Mesenchymal stem cell (in vitro differentiated cells and primary cell): ENCODE data around the gene SLK.

Experiments
- DNase-seq: peaks from one replicate; pipeline ENCODE4 v3.0.0-alpha.2; 2013
- H2AFZ ChIP-seq: one replicate; pipeline ENCODE4 v1.6.1; 2013; ENCODE audit warnings: low read depth, mild to moderate bottlenecking, control low read depth, inconsistent platforms, low read length, moderate library complexity
- H2AK5ac ChIP-seq: 2 replicates; pipeline ENCODE4 v1.6.1; 2013; ENCODE audit warnings: low read length, moderate library complexity, mild to moderate bottlenecking, inconsistent platforms; ENCODE audit not compliant: severe bottlenecking
- H2BK120ac ChIP-seq: one replicate; pipeline ENCODE4 v1.6.1; 2013; ENCODE audit warnings: low read depth, mild to moderate bottlenecking, inconsistent platforms, low read length, moderate library complexity
- H2BK12ac ChIP-seq, 2 experiments: one replicate each; pipeline ENCODE4 v1.6.1; 2013; ENCODE audit warnings: inconsistent platforms in 2 of 2, low read length in 2 of 2, mild to moderate bottlenecking in 2 of 2, moderate library complexity in 2 of 2, control low read depth in 1 of 2
- H2BK15ac ChIP-seq: one replicate; pipeline ENCODE4 v1.6.1; 2013; ENCODE audit warnings: mild to moderate bottlenecking, low read depth, inconsistent platforms; ENCODE audit not compliant: poor library complexity, severe bottlenecking
- H2BK5ac ChIP-seq: 2 replicates; pipeline ENCODE4 v1.6.1; 2013; ENCODE audit warnings: low read depth, mild to moderate bottlenecking, low read length, control low read depth, inconsistent platforms; ENCODE audit not compliant: poor library complexity, severe bottlenecking
- H3K14ac ChIP-seq, 2 experiments: one replicate each; pipeline ENCODE4 v1.6.1; 2013; ENCODE audit warnings: inconsistent platforms in 2 of 2, low read length in 2 of 2, control low read depth in 1 of 2, mild to moderate bottlenecking in 1 of 2, moderate library complexity in 1 of 2
- H3K18ac ChIP-seq, 2 experiments: one replicate each; pipeline ENCODE4 v1.6.1; 2013; ENCODE audit warnings: inconsistent platforms in 2 of 2, low read length in 2 of 2, control low read depth in 1 of 2, low read depth in 1 of 2, mild to moderate bottlenecking in 1 of 2
- H3K23ac ChIP-seq, 2 experiments: one replicate each; pipeline ENCODE4 v1.6.1; 2013; ENCODE audit warnings: inconsistent platforms in 2 of 2, low read length in 2 of 2, mild to moderate bottlenecking in 2 of 2, moderate library complexity in 2 of 2, control low read depth in 1 of 2
- H3K27ac ChIP-seq: 2 replicates; pipeline ENCODE4 v1.5.1; 2013; ENCODE audit warnings: mild to moderate bottlenecking, moderate library complexity, low read length, control low read depth, inconsistent platforms; ENCODE audit not compliant: poor library complexity, severe bottlenecking
- H3K27me3 ChIP-seq, 2 experiments: 2 replicates each; pipeline versions ENCODE4 v1.6.1 to v1.7.0; 2013; ENCODE audit warnings: low read length in 2 of 2, mild to moderate bottlenecking in 2 of 2, moderate library complexity in 2 of 2, control low read depth in 1 of 2, inconsistent platforms in 1 of 2; ENCODE audit not compliant: control insufficient read depth in 1 of 2, insufficient read depth in 1 of 2
- H3K36me3 ChIP-seq, 2 experiments: 2 replicates each; pipeline versions ENCODE4 v1.6.1 to v1.7.0; 2013; ENCODE audit warnings: low read length in 2 of 2, control low read depth in 1 of 2, inconsistent platforms in 1 of 2, low read depth in 1 of 2, mild to moderate bottlenecking in 1 of 2; ENCODE audit not compliant: insufficient read depth in 2 of 2, control insufficient read depth in 1 of 2
- H3K4ac ChIP-seq, 2 experiments: one replicate each; pipeline ENCODE4 v1.6.1; 2013; ENCODE audit warnings: inconsistent platforms in 2 of 2, low read length in 2 of 2, mild to moderate bottlenecking in 2 of 2, moderate library complexity in 2 of 2, control low read depth in 1 of 2, low read depth in 1 of 2
- H3K4me1 ChIP-seq: 2 replicates; pipeline ENCODE4 v1.6.1; 2013; ENCODE audit warnings: low read depth, low read length, control low read depth; ENCODE audit not compliant: control insufficient read depth, insufficient read depth
- H3K4me2 ChIP-seq: 2 replicates; pipeline ENCODE4 v1.6.1; 2013; ENCODE audit warnings: low read length, mild to moderate bottlenecking, inconsistent platforms; ENCODE audit not compliant: poor library complexity, severe bottlenecking
- H3K4me3 ChIP-seq, 2 experiments: 2 replicates each; pipeline versions ENCODE4 v1.5.1 to v1.7.0; 2013; ENCODE audit warnings: low read length in 2 of 2, mild to moderate bottlenecking in 2 of 2, control low read depth in 1 of 2, low read depth in 1 of 2; ENCODE audit not compliant: insufficient read depth in 1 of 2
- H3K79me1 ChIP-seq: replicated peaks from 2 replicates; pipeline ENCODE4 v1.6.1; 2013; ENCODE audit warnings: mild to moderate bottlenecking, control low read depth, low read length, inconsistent platforms; ENCODE audit not compliant: poor library complexity, severe bottlenecking
- H3K9ac ChIP-seq: 2 replicates; pipeline ENCODE4 v1.7.0; 2013; ENCODE audit warnings: mild to moderate bottlenecking, low read length, moderate library complexity
- H3K9me3 ChIP-seq: 2 replicates; pipeline ENCODE4 v1.7.0; 2013; ENCODE audit warnings: mild to moderate bottlenecking, low read length; ENCODE audit not compliant: control insufficient read depth
- H4K8ac ChIP-seq: one replicate; pipeline ENCODE4 v1.6.1; 2013; ENCODE audit warnings: inconsistent platforms, mild to moderate bottlenecking, low read length, moderate library complexity
- H4K91ac ChIP-seq: one replicate; pipeline ENCODE4 v1.6.1; 2013; ENCODE audit warnings: mild to moderate bottlenecking, low read length, inconsistent platforms
- WGBS: methylation state at CpG from one replicate; pipeline ENCODE4 v1.1.7; 2013; ENCODE audit warnings: mixed read lengths; 5-methylcytosine and 5-hydroxymethylcytosine counted together

The SLK gene

GRCh38 chr10:103983367-103983911 lies 16.5 kb downstream of the SLK start:
- H3K4me1 ChIP-seq: peaks cover 2% of the 10 kb centered on the region
- H4K91ac ChIP-seq: no peak overlapping the region
- no peak overlapping the region for H2AFZ ChIP-seq
- H3K23ac ChIP-seq: no peak overlapping the region
- H3K9me3 ChIP-seq: no peaks in the 10 kb centered on the region
- H2AK5ac ChIP-seq: peak overlapping the region; percentile 52
- H2BK5ac ChIP-seq: no peak overlapping the region
- peak overlapping the region; percentile 23 for H4K8ac ChIP-seq
- no peak overlapping the region for H2BK12ac ChIP-seq
- no peak overlapping the region for H3K4ac ChIP-seq
- peak; percentile 14 for DNase-seq
- H2BK15ac ChIP-seq: no peak overlapping the region
- H3K14ac ChIP-seq: no peak overlapping the region
- 66% methylated on average over 4 of the region's 4 CpGs for WGBS
- H3K36me3 ChIP-seq: peaks cover 0 to 2% of the 10 kb centered on the region in 2 experiments
- H3K4me3 ChIP-seq: no peak overlapping the region
- H3K9ac ChIP-seq: peak overlapping the region; percentile 24
- H3K27ac ChIP-seq: no peak overlapping the region
- H2BK120ac ChIP-seq: no peak overlapping the region
- peaks cover 4% of the 10 kb centered on the region for H3K79me1 ChIP-seq
- H3K18ac ChIP-seq: no peak overlapping the region
- no peak overlapping the region for H3K4me2 ChIP-seq
- H3K27me3 ChIP-seq: no peaks in the 10 kb centered on the region

DNA sequence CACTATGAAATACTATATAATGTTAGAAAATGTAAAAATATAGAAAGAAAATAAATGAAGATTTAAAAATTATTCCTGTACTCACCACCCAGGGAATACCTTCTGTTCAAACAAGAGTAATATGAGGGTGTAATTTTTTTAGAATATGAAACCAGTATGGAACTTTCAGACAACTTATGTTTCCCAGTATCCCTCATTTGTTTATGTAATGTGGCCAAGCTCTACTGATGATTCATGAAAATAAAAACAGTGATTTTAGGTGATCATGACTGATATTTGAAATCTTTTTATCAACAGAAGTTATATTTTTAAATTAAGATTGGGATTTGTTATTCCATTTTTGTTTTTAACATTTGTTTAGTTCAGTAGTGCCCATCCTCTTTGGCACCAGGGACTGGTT lies 18.8 kb downstream of the SLK start:
- Histone ChIP-seq H3K4me1 (peaks cover 2% of the 10 kb centered on the region), H3K9ac (no peak overlapping the region), H3K27me3 (no peaks in the 10 kb centered on the region), H2BK5ac (no peak overlapping the region), H2BK15ac (no peak overlapping the region), H3K18ac (no peak overlapping the region), H2BK120ac (no peak overlapping the region), H2BK12ac (no peak overlapping the region), H2AFZ (no peak overlapping the region), H3K9me3 (no peaks in the 10 kb centered on the region), H3K23ac (no peak overlapping the region), H3K27ac (no peak overlapping the region), H3K4me2 (no peak overlapping the region), H3K4ac (no peak overlapping the region), H2AK5ac (no peak overlapping the region), H3K14ac (no peak overlapping the region), H3K36me3 (peaks cover 0 to 7% of the 10 kb centered on the region in 2 experiments), H4K8ac (no peak overlapping the region), H4K91ac (no peak overlapping the region), H3K4me3 (no peak overlapping the region), H3K79me1 (peaks cover 7% of the 10 kb centered on the region)
- DNase-seq: peak; percentile 39

DNA sequence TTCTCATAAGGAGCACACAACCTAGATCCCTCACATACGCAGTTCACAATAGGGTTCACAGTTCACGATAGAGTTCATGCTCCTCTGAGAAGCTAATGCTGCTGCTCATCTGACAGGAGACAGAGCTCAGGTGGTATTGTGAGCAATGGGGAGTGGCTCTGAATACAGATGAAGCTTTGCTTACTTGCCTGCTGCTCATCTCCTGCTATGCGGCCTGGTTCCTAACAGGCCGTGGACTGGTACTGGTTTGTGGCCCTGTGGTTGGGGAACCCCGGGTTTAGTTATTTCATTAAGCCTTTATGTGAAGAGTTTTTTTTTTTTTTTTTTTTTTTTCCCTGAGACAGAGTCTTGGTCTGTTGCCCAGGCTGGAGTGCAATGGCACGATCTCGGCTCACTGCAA lies 19.4 kb downstream of the SLK start:
- 95% methylated on average over 7 of the region's 7 CpGs for WGBS
- Histone ChIP-seq H3K79me1 (peaks cover 7% of the 10 kb centered on the region), H3K9ac (no peak overlapping the region), H4K8ac (no peak overlapping the region), H2BK15ac (no peak overlapping the region), H3K4me2 (no peak overlapping the region), H3K4ac (no peak overlapping the region), H3K9me3 (no peaks in the 10 kb centered on the region), H3K14ac (no peak overlapping the region), H3K4me3 (no peak overlapping the region), H2BK120ac (no peak overlapping the region), H2BK5ac (no peak overlapping the region), H2AFZ (no peak overlapping the region), H2BK12ac (no peak overlapping the region), H3K4me1 (peaks cover 2% of the 10 kb centered on the region), H3K18ac (peak overlapping the region in 1 of 2 experiments; percentile 1), H3K27me3 (no peaks in the 10 kb centered on the region), H4K91ac (no peak overlapping the region), H2AK5ac (no peak overlapping the region), H3K23ac (no peak overlapping the region), H3K27ac (no peak overlapping the region), H3K36me3 (peaks cover 0 to 12% of the 10 kb centered on the region in 2 experiments)
- no peak for DNase-seq

DNA sequence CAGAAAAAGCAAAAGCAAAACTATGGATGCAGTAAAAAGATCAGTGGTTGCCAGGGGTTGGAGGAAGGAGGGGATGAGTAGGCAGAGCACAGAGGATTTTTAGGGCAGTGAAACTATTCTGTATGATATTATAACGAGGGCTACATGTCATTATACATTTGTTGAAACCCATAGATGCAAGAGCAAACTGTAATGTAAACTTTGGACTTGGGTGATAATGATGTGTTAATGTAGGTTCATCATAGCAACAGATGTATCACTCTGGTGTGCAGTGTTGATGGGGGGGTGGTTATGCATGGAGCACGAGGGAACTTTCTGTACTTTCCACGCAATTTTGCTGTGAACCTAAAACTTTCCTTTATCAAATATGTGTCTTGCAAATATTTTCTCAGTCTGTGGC lies 23.2 kb downstream of the SLK start:
- peaks cover 0 to 47% of the 10 kb centered on the region in 2 experiments for H3K36me3 ChIP-seq
- 93% methylated on average over 2 of the region's 3 CpGs for WGBS
- no peak overlapping the region for H3K4ac ChIP-seq
- H3K4me1 ChIP-seq: no peaks in the 10 kb centered on the region
- H2BK15ac ChIP-seq: no peak overlapping the region
- no peak overlapping the region for H4K8ac ChIP-seq
- no peak overlapping the region for H3K9ac ChIP-seq
- H3K14ac ChIP-seq: no peak overlapping the region
- no peak overlapping the region for H2AK5ac ChIP-seq
- no peak overlapping the region for H4K91ac ChIP-seq
- H3K79me1 ChIP-seq: peaks cover 3% of the 10 kb centered on the region
- peak overlapping the region in 1 of 2 experiments; percentile 69 for H3K23ac ChIP-seq
- H3K4me3 ChIP-seq: no peak overlapping the region
- no peak overlapping the region for H3K4me2 ChIP-seq
- peak; percentile 13 for DNase-seq
- no peak overlapping the region for H2BK12ac ChIP-seq
- no peak overlapping the region for H2AFZ ChIP-seq
- H2BK120ac ChIP-seq: no peak overlapping the region
- H3K18ac ChIP-seq: no peak overlapping the region
- no peak overlapping the region for H3K27ac ChIP-seq
- H3K9me3 ChIP-seq: no peaks in the 10 kb centered on the region
- no peaks in the 10 kb centered on the region for H3K27me3 ChIP-seq
- H2BK5ac ChIP-seq: no peak overlapping the region
